ENCODE results near the gene P2RX7.

Gene P2RX7

DNA sequence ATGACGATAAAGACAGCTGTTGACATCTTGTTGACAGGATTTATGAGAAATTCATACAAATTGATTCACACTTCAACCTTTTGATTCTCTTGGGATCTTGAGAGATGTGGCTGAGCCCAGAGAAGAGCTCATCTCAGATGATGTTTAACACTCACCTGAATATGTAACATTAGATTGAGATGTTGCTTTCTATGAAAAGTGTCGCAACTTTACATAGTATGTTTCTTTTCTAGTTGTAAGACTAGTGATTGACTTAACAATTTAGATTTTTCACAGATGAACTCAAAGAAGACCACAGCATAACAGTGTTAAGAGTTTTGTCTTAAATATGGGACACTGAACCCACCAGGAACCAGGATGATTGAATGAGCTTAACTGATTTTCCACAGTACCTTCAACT, 40.6 kb upstream of the P2RX7 start:
- H3K36me3 ChIP-seq = no peaks in the 10 kb centered on the region
- peaks cover 0 to 8% (median 5%) of the 10 kb centered on the region in 4 donors for H3K4me1 ChIP-seq
- H3K4me3 ChIP-seq = no peak overlapping the region
- DNase-seq = no peak
- H3K27ac ChIP-seq = no peak overlapping the region
- intact Hi-C loops (cut with DNase I; ENCODE audit: low total_unique reads) = no loop called here
- no peaks in the 10 kb centered on the region for H3K9me3 ChIP-seq
- H3K27me3 ChIP-seq = peaks cover 0 to 32% of the 10 kb centered on the region in 2 donors
- TF ChIP-seq, protein P1, sequence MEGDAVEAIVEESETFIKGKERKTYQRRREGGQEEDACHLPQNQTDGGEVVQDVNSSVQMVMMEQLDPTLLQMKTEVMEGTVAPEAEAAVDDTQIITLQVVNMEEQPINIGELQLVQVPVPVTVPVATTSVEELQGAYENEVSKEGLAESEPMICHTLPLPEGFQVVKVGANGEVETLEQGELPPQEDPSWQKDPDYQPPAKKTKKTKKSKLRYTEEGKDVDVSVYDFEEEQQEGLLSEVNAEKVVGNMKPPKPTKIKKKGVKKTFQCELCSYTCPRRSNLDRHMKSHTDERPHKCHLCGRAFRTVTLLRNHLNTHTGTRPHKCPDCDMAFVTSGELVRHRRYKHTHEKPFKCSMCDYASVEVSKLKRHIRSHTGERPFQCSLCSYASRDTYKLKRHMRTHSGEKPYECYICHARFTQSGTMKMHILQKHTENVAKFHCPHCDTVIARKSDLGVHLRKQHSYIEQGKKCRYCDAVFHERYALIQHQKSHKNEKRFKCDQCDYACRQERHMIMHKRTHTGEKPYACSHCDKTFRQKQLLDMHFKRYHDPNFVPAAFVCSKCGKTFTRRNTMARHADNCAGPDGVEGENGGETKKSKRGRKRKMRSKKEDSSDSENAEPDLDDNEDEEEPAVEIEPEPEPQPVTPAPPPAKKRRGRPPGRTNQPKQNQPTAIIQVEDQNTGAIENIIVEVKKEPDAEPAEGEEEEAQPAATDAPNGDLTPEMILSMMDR (IDR thresholded peaks at IDR 0.05) = no peak

DNA sequence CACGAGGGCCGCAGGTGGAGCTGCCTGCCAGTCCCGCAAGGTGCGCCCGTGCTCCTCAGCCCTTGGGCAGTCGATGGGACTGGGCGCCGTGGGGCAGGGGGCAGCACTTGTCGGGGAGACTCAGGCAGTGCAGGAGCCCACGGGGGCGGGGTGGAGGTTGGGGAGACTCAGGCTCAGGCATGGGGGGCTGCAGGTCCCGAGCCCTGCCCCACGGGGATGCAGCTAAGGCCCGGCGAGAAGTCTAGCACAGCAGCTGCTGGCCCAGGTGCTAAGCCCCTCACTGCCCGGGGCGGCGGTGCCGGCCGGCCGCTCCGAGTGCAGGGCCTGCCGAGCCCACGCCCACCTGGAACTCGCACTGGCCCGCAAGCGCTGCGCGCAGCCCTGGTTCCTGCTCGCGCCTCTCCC, 39.2 kb upstream of the P2RX7 start:
- TF ChIP-seq, protein P1 (IDR thresholded peaks at IDR 0.05) = no peak
- Histone ChIP-seq H3K4me1 (peaks cover 0 to 8% (median 5%) of the 10 kb centered on the region in 4 donors), H3K27me3 (peaks cover 0 to 32% of the 10 kb centered on the region in 2 donors), H3K36me3 (no peaks in the 10 kb centered on the region), H3K4me3 (no peak overlapping the region), H3K9me3 (no peaks in the 10 kb centered on the region), H3K27ac (no peak overlapping the region)
- intact Hi-C loops (cut with DNase I; ENCODE audit: low total_unique reads) = no loop called here
- DNase-seq = no peak

DNA sequence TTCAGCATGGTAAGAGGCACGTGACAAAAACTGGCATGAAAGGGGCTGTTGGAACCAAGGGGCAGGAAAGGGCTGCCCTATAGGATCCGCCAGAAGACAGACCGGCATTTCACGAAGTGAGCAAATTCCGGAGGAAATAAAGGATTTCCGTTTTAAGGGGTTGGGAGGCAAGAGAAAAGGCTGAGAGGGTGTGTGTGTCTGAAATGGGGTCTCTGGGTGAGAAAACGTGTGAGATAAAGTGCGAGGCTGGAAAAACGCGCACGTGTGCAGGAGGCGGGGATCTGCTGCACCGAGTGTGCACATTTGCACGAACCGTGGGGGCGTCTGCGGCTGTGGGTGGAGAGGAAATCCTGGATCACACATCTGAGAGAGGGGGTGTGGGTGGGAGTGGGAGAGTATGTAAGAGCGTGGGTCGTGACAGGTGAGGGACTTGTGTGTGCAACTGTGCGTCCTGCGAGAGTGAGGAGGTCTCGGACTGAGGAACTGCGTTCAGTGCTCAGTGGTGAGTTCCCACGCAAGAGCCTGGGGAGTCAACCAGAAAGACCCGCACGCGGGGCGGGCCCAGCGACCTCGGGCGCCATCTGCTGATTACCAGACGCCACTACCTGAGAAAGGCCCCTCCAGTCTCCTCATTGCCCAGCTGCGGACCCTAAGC, 37.0 kb upstream of the P2RX7 start:
- Histone ChIP-seq H3K9me3 (peaks cover 0 to 11% (median 0%) of the 10 kb centered on the region in 3 donors), H3K36me3 (no peaks in the 10 kb centered on the region), H3K4me1 (peaks cover 0 to 8% (median 5%) of the 10 kb centered on the region in 4 donors), H3K4me3 (peak overlapping the region in 1 of 2 donors; percentile 34), H3K27ac (no peak overlapping the region), H3K27me3 (peaks cover 0 to 32% of the 10 kb centered on the region in 2 donors)
- peak; percentile 60 to 80 for DNase-seq
- intact Hi-C loops (cut with DNase I; ENCODE audit: low total_unique reads) = no loop called here
- TF ChIP-seq, protein P1 (IDR thresholded peaks at IDR 0.05) = peak; percentile 60 to 72

DNA sequence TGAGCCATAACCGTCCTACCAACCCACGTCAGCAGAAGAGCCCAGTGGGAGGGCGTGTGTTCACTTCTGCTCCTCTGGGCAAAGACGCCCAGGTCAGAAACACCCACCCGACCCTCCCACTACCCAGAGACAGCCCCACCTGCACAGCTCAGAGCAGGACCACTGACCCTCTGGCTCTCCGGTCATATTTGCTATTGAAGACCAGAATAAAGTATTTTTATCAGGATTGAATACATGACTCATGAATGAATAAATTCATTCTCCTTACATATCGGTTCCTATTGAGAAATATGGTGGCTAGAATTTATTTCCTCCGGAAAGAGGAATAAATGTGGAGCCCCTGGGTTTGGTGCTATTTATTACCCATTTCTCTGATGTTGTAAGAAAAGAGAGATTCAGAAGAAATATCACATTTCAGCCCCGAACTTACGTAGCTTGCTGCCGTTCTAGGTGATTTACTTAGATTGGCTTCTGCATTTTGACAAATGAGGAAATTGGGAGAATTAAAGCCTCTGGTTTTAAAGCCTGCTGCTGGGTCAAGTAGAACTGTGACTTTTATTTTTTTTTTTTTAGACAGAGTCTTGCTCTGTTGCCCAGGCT, 36.4 kb upstream of the P2RX7 start:
- intact Hi-C loops (cut with DNase I; ENCODE audit: low total_unique reads) = no loop called here
- H3K27ac ChIP-seq = no peak overlapping the region
- peaks cover 0 to 8% (median 5%) of the 10 kb centered on the region in 4 donors for H3K4me1 ChIP-seq
- H3K9me3 ChIP-seq = peaks cover 0 to 11% (median 0%) of the 10 kb centered on the region in 3 donors
- H3K4me3 ChIP-seq = peak overlapping the region in 1 of 2 donors; percentile 34
- peaks cover 0 to 32% of the 10 kb centered on the region in 2 donors for H3K27me3 ChIP-seq
- TF ChIP-seq, protein P1 (IDR thresholded peaks at IDR 0.05) = no peak
- DNase-seq = no peak
- no peaks in the 10 kb centered on the region for H3K36me3 ChIP-seq

DNA sequence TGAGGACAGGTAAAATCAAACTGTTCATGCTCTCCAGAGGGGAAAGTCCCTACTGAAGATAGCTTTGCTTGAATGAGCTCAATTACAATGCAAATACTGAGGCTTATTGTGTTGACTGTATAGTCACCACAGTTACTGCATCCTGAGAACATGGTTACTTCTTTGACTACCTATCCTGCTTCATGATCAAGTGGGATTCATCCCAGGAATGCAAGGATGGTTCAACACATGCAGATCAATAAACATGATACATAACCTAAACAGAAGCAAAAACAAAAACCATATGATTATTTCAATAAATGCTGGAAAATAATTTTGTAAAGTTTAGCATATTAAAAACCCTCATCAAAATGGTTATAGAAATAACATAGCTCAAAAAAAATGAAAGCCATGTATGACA, 32.9 kb upstream of the P2RX7 start:
- Histone ChIP-seq H3K4me3 (no peak overlapping the region), H3K27me3 (peaks cover 0 to 17% of the 10 kb centered on the region in 2 donors), H3K27ac (no peak overlapping the region), H3K4me1 (peaks cover 0 to 8% (median 5%) of the 10 kb centered on the region in 4 donors), H3K9me3 (peaks cover 0 to 11% (median 0%) of the 10 kb centered on the region in 3 donors), H3K36me3 (no peaks in the 10 kb centered on the region)
- TF ChIP-seq, protein P1 (IDR thresholded peaks at IDR 0.05) = no peak
- DNase-seq = no peak
- intact Hi-C loops (cut with DNase I; ENCODE audit: low total_unique reads) = loop anchor here (10.0 kb wide), 1 partner anchor 515 kb away; the partner anchor contains the start of gene POP5

Data from tibial artery (tissue), 4 donors.